ENCODE data around the gene DSTN.
"Not testable (repeated sequence)": the region's sequence is repeated elsewhere in the genome, so short reads cannot be mapped to it uniquely, and the experiment has no call there.

Gene DSTN

DNA sequence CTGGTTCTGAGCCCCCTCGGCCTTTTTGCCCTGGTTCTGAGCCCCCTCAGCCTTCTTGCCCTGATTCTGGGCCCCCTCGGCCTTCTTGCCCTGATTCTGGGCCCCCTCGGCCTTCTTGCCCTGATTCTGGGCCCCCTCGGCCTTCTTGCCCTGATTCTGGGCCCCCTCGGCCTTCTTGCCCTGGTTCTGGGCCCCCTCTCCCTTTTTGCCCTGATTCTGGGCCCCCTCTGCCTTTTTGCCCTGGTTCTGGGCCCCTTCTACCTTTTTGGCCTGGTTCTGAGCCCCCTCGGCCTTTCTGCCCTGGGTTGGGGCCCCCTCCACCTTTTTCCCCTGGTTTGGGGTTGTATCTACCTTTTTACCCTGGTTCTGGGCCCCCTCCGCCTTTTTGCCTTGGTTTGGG lies 89.5 kb downstream of the DSTN start:
- not testable (repeated sequence) for H3K27ac ChIP-seq (ENCODE audit: low read length); H3K4me1 ChIP-seq (ENCODE audit: control insufficient read depth, insufficient read depth, low read length); H3K4me3 ChIP-seq (ENCODE audit: low read length); DNase-seq (ENCODE audit: low read depth, low spot score); H3K27me3 ChIP-seq (ENCODE audit: control insufficient read depth, insufficient read depth, low read length); H3K9me3 ChIP-seq (ENCODE audit: control insufficient read depth, insufficient read depth, low read length)
- no CpG with 5 or more reads among the region's 7 CpGs for WGBS (ENCODE audit: insufficient coverage, insufficient read length)
- H3K36me3 ChIP-seq (ENCODE audit: control insufficient read depth, insufficient read depth, low read length) = peaks cover 12% of the 10 kb centered on the region
